DND-41 (cell line): ENCODE data around the gene ORC1.

Experiments
- ATAC-seq: fragments of 200-7000 bp; cut with Tn5 transposase; 3 replicates; pipeline ENCODE4 v1.9.1; 2021; ENCODE audit warnings: low read depth; ENCODE audit not compliant: insufficient read depth
- DNase-seq: peaks from one replicate; pipeline ENCODE4 v3.0.0-alpha.2; 2020
- H2AFZ ChIP-seq: 2 replicates; pipeline ENCODE4 v1.6.0; 2012; ENCODE audit warnings: low read depth, low read length
- H3K27ac ChIP-seq: 2 replicates; pipeline ENCODE4 v1.5.1; 2012; ENCODE audit warnings: low read length, inconsistent platforms
- H3K27me3 ChIP-seq: fragments of 200-600 bp; sonication (generic); 2 replicates; pipeline ENCODE4 v1.6.0; 2012; ENCODE audit warnings: low read length, mild to moderate bottlenecking, inconsistent platforms; ENCODE audit not compliant: insufficient read depth, poor library complexity
- H3K36me3 ChIP-seq: 2 replicates; pipeline ENCODE4 v1.5.1; 2012; ENCODE audit warnings: low read length, inconsistent platforms; ENCODE audit not compliant: insufficient read depth
- H3K4me1 ChIP-seq: 2 replicates; pipeline ENCODE4 v1.5.1; 2012; ENCODE audit warnings: mild to moderate bottlenecking, low read length; ENCODE audit not compliant: insufficient read depth
- H3K4me2 ChIP-seq: 2 replicates; pipeline ENCODE4 v1.6.0; 2012; ENCODE audit warnings: mild to moderate bottlenecking, moderate library complexity, low read length, inconsistent platforms; ENCODE audit not compliant: insufficient read depth
- H3K4me3 ChIP-seq, 2 experiments: fragments of 200-600 bp in 1 of 2; shearing (Covaris generic) in 1 of 2; 2 replicates each; pipeline ENCODE4 v1.5.1; 2012 to 2016; ENCODE audit warnings: inconsistent platforms in 2 of 2, low read length in 2 of 2, mild to moderate bottlenecking in 2 of 2, low read depth in 1 of 2, moderate library complexity in 1 of 2
- H3K79me2 ChIP-seq: 2 replicates; pipeline ENCODE4 v1.6.0; 2012; ENCODE audit warnings: low read length, inconsistent platforms; ENCODE audit not compliant: insufficient read depth
- H3K9ac ChIP-seq: 2 replicates; pipeline ENCODE4 v1.6.0; 2012; ENCODE audit warnings: low read depth, mild to moderate bottlenecking, inconsistent platforms, low read length, moderate library complexity
- H3K9me3 ChIP-seq: 2 replicates; pipeline ENCODE4 v1.5.1; 2012; ENCODE audit warnings: low read length, moderate library complexity, mild to moderate bottlenecking, inconsistent platforms; ENCODE audit not compliant: insufficient read depth, severe bottlenecking
- H4K20me1 ChIP-seq: 2 replicates; pipeline ENCODE4 v1.6.0; 2012; ENCODE audit warnings: low read length; ENCODE audit not compliant: insufficient read depth
- CTCF ChIP-seq: IDR thresholded peaks from 2 replicates; pipeline ENCODE4 v1.5.1; 2012; ENCODE audit warnings: borderline replicate concordance, low read length, moderate library complexity, mild to moderate bottlenecking; ENCODE audit not compliant: poor library complexity, severe bottlenecking; ENCODE audit errors: extremely low read depth
- EZH2 ChIP-seq: IDR thresholded peaks from 3 replicates; pipeline ENCODE4 v1.6.1; 2012; ENCODE audit warnings: borderline replicate concordance, low read depth, mild to moderate bottlenecking, moderate library complexity, low read length, inconsistent platforms; ENCODE audit not compliant: severe bottlenecking

ORC1 gene

GRCh38 chr1:52436817-52437216 is 32.6 kb upstream of the ORC1 start:
- Histone ChIP-seq H3K4me1 (no peaks in the 10 kb centered on the region), H3K9ac (no peak overlapping the region), H3K4me2 (no peak overlapping the region), H3K9me3 (no peaks in the 10 kb centered on the region), H2AFZ (no peak overlapping the region), H3K36me3 (peaks cover 86% of the 10 kb centered on the region), H4K20me1 (no peaks in the 10 kb centered on the region), H3K79me2 (no peaks in the 10 kb centered on the region), H3K27ac (no peak overlapping the region), H3K4me3 (no peak overlapping the region), H3K27me3 (no peaks in the 10 kb centered on the region)
- ATAC-seq (no peak), DNase-seq (no peak)
- no peak for TF ChIP-seq CTCF
- TF ChIP-seq EZH2 = no peak

GRCh38 chr1:52435650-52436049 is 31.4 kb upstream of the ORC1 start:
- H4K20me1 ChIP-seq = no peaks in the 10 kb centered on the region
- no peak for DNase-seq
- no peak overlapping the region for H3K4me3 ChIP-seq
- peaks cover 88% of the 10 kb centered on the region for H3K36me3 ChIP-seq
- TF ChIP-seq CTCF = no peak
- no peak for TF ChIP-seq EZH2
- no peak overlapping the region for H3K4me2 ChIP-seq
- H3K27me3 ChIP-seq = no peaks in the 10 kb centered on the region
- no peak for ATAC-seq
- no peak overlapping the region for H2AFZ ChIP-seq
- H3K27ac ChIP-seq = no peak overlapping the region
- no peaks in the 10 kb centered on the region for H3K79me2 ChIP-seq
- H3K9me3 ChIP-seq = no peaks in the 10 kb centered on the region
- H3K4me1 ChIP-seq = no peaks in the 10 kb centered on the region
- no peak overlapping the region for H3K9ac ChIP-seq

GRCh38 chr1:52435211-52435610 is 31.0 kb upstream of the ORC1 start:
- Histone ChIP-seq H4K20me1 (no peaks in the 10 kb centered on the region), H2AFZ (no peak overlapping the region), H3K27me3 (no peaks in the 10 kb centered on the region), H3K9ac (no peak overlapping the region), H3K4me2 (no peak overlapping the region), H3K79me2 (no peaks in the 10 kb centered on the region), H3K9me3 (no peaks in the 10 kb centered on the region), H3K4me3 (no peak overlapping the region), H3K36me3 (peaks cover 89% of the 10 kb centered on the region), H3K4me1 (no peaks in the 10 kb centered on the region), H3K27ac (no peak overlapping the region)
- DNase-seq (no peak), ATAC-seq (no peak)
- TF ChIP-seq CTCF (no peak), EZH2 (no peak)

GRCh38 chr1:52432807-52433206 is 28.6 kb upstream of the ORC1 start:
- H3K4me3 ChIP-seq = no peak overlapping the region
- H2AFZ ChIP-seq = no peak overlapping the region
- H3K4me1 ChIP-seq = no peaks in the 10 kb centered on the region
- no peaks in the 10 kb centered on the region for H4K20me1 ChIP-seq
- no peaks in the 10 kb centered on the region for H3K79me2 ChIP-seq
- ATAC-seq (no peak), DNase-seq (no peak)
- peaks cover 74% of the 10 kb centered on the region for H3K36me3 ChIP-seq
- no peaks in the 10 kb centered on the region for H3K9me3 ChIP-seq
- H3K9ac ChIP-seq = no peak overlapping the region
- TF ChIP-seq CTCF = no peak
- TF ChIP-seq EZH2 = no peak
- H3K27ac ChIP-seq = no peak overlapping the region
- H3K4me2 ChIP-seq = no peak overlapping the region
- H3K27me3 ChIP-seq = no peaks in the 10 kb centered on the region
